Gastrocnemius medialis (tissue), 4 donors: ENCODE data around the gene UBN1.

Source experiments
- CTCF ChIP-seq, 5 experiments: fragments of 450-650 bp in 3 of 5; fragments of 200-600 bp in 2 of 5; sonication (generic) in 2 of 5; IDR thresholded peaks in 4 of 5; conservative IDR thresholded peaks in 1 of 5; 1 replicate in 4 of 5; 2 replicates in 1 of 5; pipeline ENCODE4 v1.5.1; 2016 to 2019; ENCODE audit warnings: antibody characterized with exemption in 5 of 5, mild to moderate bottlenecking in 3 of 5, moderate library complexity in 3 of 5
- POLR2A ChIP-seq, 2 donors: fragments of 450-650 bp; IDR thresholded peaks; one replicate each; pipeline ENCODE4 v1.6.1; 2017; ENCODE audit warnings: antibody characterized with exemption in 2 of 2, mild to moderate bottlenecking in 2 of 2, moderate library complexity in 2 of 2

- TF ChIP-seq CTCF (IDR thresholded peaks at IDR 0.05 in 4 of 5, conservative IDR thresholded peaks at IDR 0.05 in 1 of 5) (no peak), POLR2A (IDR thresholded peaks at IDR 0.05) (no peak)
Observed at GRCh38 chr16:4920826-4921225, 73.5 kb downstream of the UBN1 start.
